Adrenal gland (tissue), 12 donors: ENCODE data around the gene EED. TPM values are rescaled to one million over a fixed set of nuclear protein-coding genes. Genes with fewer than 3 reads are reported as not detected.

Source experiments
- DNase-seq, 7 donors: peaks; one replicate each; pipeline ENCODE4 v3.0.0-alpha.2; 2019 to 2020
- H3K27ac ChIP-seq, 5 donors: fragments of 200-600 bp; sonication (generic) in 4 of 5; 1 replicate in 3 of 5; 2 replicates in 2 of 5; pipeline versions ENCODE4 v1.5.1 to v1.8.0; 2016 to 2020; ENCODE audit warnings: mild to moderate bottlenecking in 1 of 5
- H3K27me3 ChIP-seq: fragments of 200-600 bp; 2 replicates; pipeline ENCODE4 v1.8.0; 2021
- H3K36me3 ChIP-seq, 2 donors: fragments of 200-600 bp; replicated peaks in 1 of 2; 1 replicate in 1 of 2; 2 replicates in 1 of 2; pipeline versions ENCODE4 v1.5.1 to v1.8.0; 2018 to 2022
- H3K4me1 ChIP-seq, 2 donors: fragments of 200-600 bp; replicated peaks in 1 of 2; 1 replicate in 1 of 2; 2 replicates in 1 of 2; pipeline versions ENCODE4 v1.5.1 to v1.8.0; 2018 to 2021
- H3K4me3 ChIP-seq, 4 donors: fragments of 200-600 bp; sonication (generic) in 3 of 4; one replicate each; pipeline ENCODE4 v1.5.1; 2016 to 2018
- H3K9me3 ChIP-seq, 3 donors: fragments of 200-600 bp; sonication (generic) in 1 of 3; replicated peaks in 1 of 3; 1 replicate in 2 of 3; 2 replicates in 1 of 3; pipeline versions ENCODE4 v1.5.1 to v1.8.0; 2016 to 2021
- POLR2A ChIP-seq, 2 donors: fragments of 450-650 bp; IDR thresholded peaks; one replicate each; pipeline ENCODE4 v1.6.1; 2017; ENCODE audit warnings: antibody characterized with exemption in 2 of 2, mild to moderate bottlenecking in 2 of 2, moderate library complexity in 1 of 2
- WGBS, 4 donors: extraction: QIAGEN DNeasy Blood & Tissue Kit in 2 of 4; methylation state at CpG; one replicate each; pipeline versions ENCODE4 v1.1.5 to v1.1.7; 2013 to 2017; 5-methylcytosine and 5-hydroxymethylcytosine counted together
- intact Hi-C, 2 donors: fragments of 100-400 bp; cut with DNase I; formaldehyde crosslinking; loops; one replicate each; pipeline versions ENCODE4 v1.14.1 to v1.15.0; 2022 to 2023
- polyA plus RNA-seq, 3 donors: library from polyadenylated mRNA; stranded (reverse); fragments of 200-250 nt in 2 of 3; fragments of 350-450 nt in 1 of 3; fragmentation: Illumina TruSeq in 1 of 3; extraction: RNeasy Lipid Tissue Mini Kit (QIAGEN cat#74804) in 1 of 3; gene quantifications; one replicate each; pipeline ENCODE4 v1.2.3, GENCODE V29; 2013 to 2014
- total RNA-seq, 9 donors: library from RNA; depleted of rRNA in 4 of 9; stranded (reverse); fragments of >200 nt in 4 of 9; fragments of 120-200 nt in 1 of 9; fragmentation: NEBNext Ultra II Directional in 1 of 9; extraction: Animal tissue kit (Norgen Biotek cat#: 25700) in 1 of 9; gene quantifications; one replicate each; pipeline versions ENCODE4 v1.1.0 to v1.2.4, GENCODE V29; 2013 to 2023
- TF ChIP-seq, protein P1 (sequence below), 6 experiments: fragments of 450-650 bp in 4 of 6; fragments of 200-600 bp in 2 of 6; sonication (generic) in 1 of 6; IDR thresholded peaks; 1 replicate in 5 of 6; 2 replicates in 1 of 6; pipeline versions ENCODE4 v1.5.1 to v1.8.0; 2016 to 2021; ENCODE audit warnings: antibody characterized with exemption in 6 of 6, mild to moderate bottlenecking in 2 of 6, moderate library complexity in 1 of 6
- donor health status: healthy with polysubstance abuse.
- donor health status: Bipolar disorder and iron deficiency.
- donor health status: DM: yes; HTN: yes; CAD: no.
- donor health status: DM: no; HTN: no; CAD: no.
- donor health status: DM: no; HTN: no; CAD: no.
- donor health status: DM: yes; HTN: yes; CAD: no.

EED gene
- total and polyA plus RNA-seq, 12 donors, result 8.5 to 21.6 (median 16.5) TPM

DNA sequence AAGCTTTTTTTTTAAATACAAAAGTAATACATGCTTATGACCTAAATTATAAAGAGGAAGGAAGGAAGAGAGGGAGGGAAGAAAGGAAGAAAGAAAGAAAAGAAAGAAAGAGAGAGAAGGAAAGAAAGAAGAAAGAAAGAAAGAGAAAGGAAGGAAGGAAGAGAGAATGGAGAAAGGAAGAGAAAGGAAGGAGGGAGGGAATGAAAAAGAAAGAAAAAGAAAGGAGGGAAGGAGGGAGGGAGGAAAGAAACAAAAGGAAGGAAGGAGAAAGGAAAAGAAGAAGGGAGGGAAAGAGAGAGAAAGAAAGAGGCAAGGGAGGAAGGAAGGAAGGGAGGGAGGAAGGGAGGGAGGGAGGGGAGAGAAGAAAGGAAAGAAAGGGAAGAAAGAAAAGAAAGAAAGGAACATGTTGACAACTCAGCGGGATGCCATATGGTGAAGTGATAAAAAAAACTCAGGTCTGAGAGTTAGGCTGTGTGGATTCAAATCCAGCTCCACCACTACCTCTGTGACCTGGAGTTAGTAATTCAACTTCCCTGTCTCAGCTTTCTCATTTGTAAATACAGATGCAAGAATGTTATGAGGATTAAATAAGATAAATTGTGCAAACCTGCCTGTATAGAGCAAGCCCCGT is 9.6 kb upstream of the EED start:
- no peak for TF ChIP-seq POLR2A (IDR thresholded peaks at IDR 0.05)
- TF ChIP-seq, protein P1, sequence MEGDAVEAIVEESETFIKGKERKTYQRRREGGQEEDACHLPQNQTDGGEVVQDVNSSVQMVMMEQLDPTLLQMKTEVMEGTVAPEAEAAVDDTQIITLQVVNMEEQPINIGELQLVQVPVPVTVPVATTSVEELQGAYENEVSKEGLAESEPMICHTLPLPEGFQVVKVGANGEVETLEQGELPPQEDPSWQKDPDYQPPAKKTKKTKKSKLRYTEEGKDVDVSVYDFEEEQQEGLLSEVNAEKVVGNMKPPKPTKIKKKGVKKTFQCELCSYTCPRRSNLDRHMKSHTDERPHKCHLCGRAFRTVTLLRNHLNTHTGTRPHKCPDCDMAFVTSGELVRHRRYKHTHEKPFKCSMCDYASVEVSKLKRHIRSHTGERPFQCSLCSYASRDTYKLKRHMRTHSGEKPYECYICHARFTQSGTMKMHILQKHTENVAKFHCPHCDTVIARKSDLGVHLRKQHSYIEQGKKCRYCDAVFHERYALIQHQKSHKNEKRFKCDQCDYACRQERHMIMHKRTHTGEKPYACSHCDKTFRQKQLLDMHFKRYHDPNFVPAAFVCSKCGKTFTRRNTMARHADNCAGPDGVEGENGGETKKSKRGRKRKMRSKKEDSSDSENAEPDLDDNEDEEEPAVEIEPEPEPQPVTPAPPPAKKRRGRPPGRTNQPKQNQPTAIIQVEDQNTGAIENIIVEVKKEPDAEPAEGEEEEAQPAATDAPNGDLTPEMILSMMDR (IDR thresholded peaks at IDR 0.05), result no peak

DNA sequence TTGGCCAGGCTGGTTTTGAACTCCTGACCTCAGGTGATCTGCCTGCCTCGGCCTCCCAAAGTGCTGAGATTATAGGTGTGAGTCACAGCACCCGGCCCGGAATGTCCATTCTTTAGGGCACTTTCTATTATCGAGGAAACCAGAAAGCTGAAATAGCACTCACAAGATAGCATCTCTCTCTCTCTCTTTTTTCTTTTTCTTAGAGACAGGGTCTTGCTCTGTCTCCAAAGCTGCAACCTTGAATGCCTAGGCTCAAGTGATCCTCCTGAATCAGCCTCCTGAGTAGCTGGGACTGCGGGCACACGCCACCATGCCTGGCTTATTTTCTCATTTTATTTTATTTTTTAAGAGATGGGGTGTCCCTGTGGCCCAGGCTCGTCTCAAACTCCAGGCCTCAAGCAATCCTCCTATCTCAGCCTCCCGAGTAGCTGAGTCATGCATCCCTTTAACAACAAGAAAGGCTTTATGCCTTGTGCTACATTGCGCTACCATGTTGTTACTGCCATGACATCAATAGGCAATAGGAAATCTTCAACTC is 7.2 kb upstream of the EED start:
- Histone ChIP-seq H3K27me3 (no peaks in the 10 kb centered on the region), H3K4me1 (no peaks in the 10 kb centered on the region), H3K4me3 (no peak overlapping the region), H3K36me3 (no peaks in the 10 kb centered on the region), H3K27ac (no peak overlapping the region), H3K9me3 (no peaks in the 10 kb centered on the region)
- intact Hi-C loops, result no loop called here
- 78 to 88% (median 85%) methylated on average over 9 of the region's 9 CpGs for WGBS, 4 donors
- DNase-seq, result no peak
- TF ChIP-seq, protein P1 (IDR thresholded peaks at IDR 0.05), result no peak
- no peak for TF ChIP-seq POLR2A (IDR thresholded peaks at IDR 0.05)

More for the DNA sequence above, 9.6 kb upstream of the EED start:
- Histone ChIP-seq H3K4me3 (no peak overlapping the region), H3K36me3 (no peaks in the 10 kb centered on the region), H3K9me3 (no peaks in the 10 kb centered on the region), H3K4me1 (no peaks in the 10 kb centered on the region), H3K27ac (no peak overlapping the region), H3K27me3 (no peaks in the 10 kb centered on the region)
- intact Hi-C loops, result no loop called here
- 60 to 74% (median 65%) methylated on average over 2 of the region's 2 CpGs for WGBS, 4 donors
- no peak for DNase-seq

DNA sequence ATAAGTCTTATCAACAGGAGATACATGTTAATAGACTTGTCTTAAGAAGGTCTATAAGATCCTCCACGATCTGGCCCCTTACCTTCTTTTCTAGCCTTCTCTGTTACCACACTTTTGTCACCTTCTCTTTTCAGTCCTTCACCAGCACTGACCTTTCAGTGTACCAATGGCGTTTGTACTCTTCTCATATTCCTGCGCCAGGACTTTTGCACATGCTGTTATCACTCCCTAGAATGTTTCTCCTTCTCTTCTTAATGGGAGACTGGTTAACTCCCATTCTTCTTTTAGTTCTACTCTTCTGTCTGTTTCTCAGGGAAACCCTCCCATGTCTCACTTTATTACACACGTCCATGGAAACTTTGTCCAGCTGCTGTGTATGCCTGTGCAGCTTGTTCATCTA is 4.4 kb upstream of the EED start:
- intact Hi-C loops, result no loop called here
- DNase-seq, result no peak
- Histone ChIP-seq H3K9me3 (no peaks in the 10 kb centered on the region), H3K27me3 (no peaks in the 10 kb centered on the region), H3K4me1 (peaks cover 0 to 7% of the 10 kb centered on the region in 2 donors), H3K36me3 (no peaks in the 10 kb centered on the region), H3K27ac (no peak overlapping the region), H3K4me3 (no peak overlapping the region)
- WGBS, 4 donors, result 72 to 82% (median 78%) methylated on average over 4 of the region's 4 CpGs
- TF ChIP-seq, protein P1 (IDR thresholded peaks at IDR 0.05), result no peak
- no peak for TF ChIP-seq POLR2A (IDR thresholded peaks at IDR 0.05)

DNA sequence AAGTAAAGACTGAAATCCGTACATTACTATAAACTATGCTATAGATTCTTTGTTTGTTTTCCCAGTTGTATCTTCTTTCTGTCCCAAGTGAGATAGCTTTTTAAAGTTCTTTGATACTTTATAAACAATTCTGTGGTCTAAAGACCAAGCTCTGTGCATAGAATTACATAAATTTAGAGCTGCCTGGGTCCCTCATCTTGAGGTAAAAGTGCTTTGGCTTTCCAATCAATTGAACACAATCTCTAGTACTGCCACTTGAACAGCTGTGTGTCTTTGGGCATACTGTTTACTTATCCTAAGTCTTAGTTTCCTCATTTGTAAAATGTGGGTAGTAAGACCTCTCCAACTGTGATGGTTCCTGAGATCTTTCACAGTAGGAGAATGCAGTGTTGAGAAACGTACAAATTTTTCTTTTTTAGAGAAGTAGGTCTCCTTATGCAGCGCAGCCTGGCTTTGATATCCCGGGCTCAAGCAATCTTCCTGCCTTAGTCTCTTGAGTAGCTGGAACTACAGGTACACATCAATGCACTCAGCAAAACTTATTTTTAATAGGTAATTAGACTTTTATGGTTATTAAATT is 2.5 kb upstream of the EED start:
- no peaks in the 10 kb centered on the region for H3K36me3 ChIP-seq

More for the DNA sequence above, 2.5 kb upstream of the EED start:
- intact Hi-C loops, result no loop called here
- H3K9me3 ChIP-seq, result no peaks in the 10 kb centered on the region
- no peak overlapping the region for H3K27ac ChIP-seq
- TF ChIP-seq, protein P1 (IDR thresholded peaks at IDR 0.05), result no peak
- TF ChIP-seq POLR2A (IDR thresholded peaks at IDR 0.05), result no peak
- no peak overlapping the region for H3K4me3 ChIP-seq
- peaks cover 0 to 20% of the 10 kb centered on the region in 2 donors for H3K4me1 ChIP-seq
- no peak for DNase-seq
- no peaks in the 10 kb centered on the region for H3K27me3 ChIP-seq
- 74 to 86% (median 80%) methylated on average over 4 of the region's 4 CpGs for WGBS, 4 donors
